H1 (cell line): Measurements from ENCODE around the gene FGF11. TPM values are rescaled to one million over a fixed set of nuclear protein-coding genes. Genes with fewer than 3 reads are reported as not detected.
A peak's percentile ranks its signal among the peaks of the same experiment; 100 is the strongest.

Experiments
- CTCF ChIA-PET: fragments of 300-600 bp; sonication (Branson Sonifier 250); formaldehyde crosslinking; loops from one replicate; lab custom pipeline; 2021; ENCODE audit not compliant: partially characterized antibody; lab: Charles Lee
- POLR2A ChIA-PET: fragments of 300-600 bp; sonication (Branson Sonifier 250); formaldehyde crosslinking; loops from one replicate; lab custom pipeline; 2021; ENCODE audit warnings: inconsistent platforms; ENCODE audit not compliant: partially characterized antibody; lab: Charles Lee
- DNase-seq, 2 experiments: peaks; one replicate each; pipeline versions ENCODE4 v3.0.0 to v3.0.0-alpha.2; 2010 to 2022; ENCODE audit warnings: low spot score in 2 of 2, low read depth in 1 of 2, mixed read lengths in 1 of 2
- FAIRE-seq: peaks from 2 replicates; lab custom pipeline; 2011; peaks lifted over from hg19 to GRCh38; lab: Jason Lieb, UNC
- H2AFZ ChIP-seq: 2 replicates; pipeline ENCODE4 v1.8.1; 2012; ENCODE audit warnings: low read length, inconsistent platforms
- H2AK5ac ChIP-seq: 2 replicates; pipeline ENCODE4 v1.6.1; 2013; ENCODE audit warnings: low read depth, low read length
- H2BK120ac ChIP-seq: replicated peaks from 2 replicates; pipeline ENCODE3; 2013; ENCODE audit warnings: low read depth, low read length, inconsistent platforms
- H2BK12ac ChIP-seq: 2 replicates; pipeline ENCODE4 v1.6.1; 2013; ENCODE audit warnings: low read depth, low read length
- H2BK15ac ChIP-seq: 2 replicates; pipeline ENCODE4 v1.6.1; 2013; ENCODE audit warnings: low read length
- H2BK20ac ChIP-seq: 2 replicates; pipeline ENCODE4 v1.6.1; 2013; ENCODE audit warnings: low read length
- H2BK5ac ChIP-seq: 2 replicates; pipeline ENCODE4 v1.6.1; 2013; ENCODE audit warnings: low read depth, low read length
- H3K14ac ChIP-seq: 2 replicates; pipeline ENCODE4 v1.6.1; 2013; ENCODE audit warnings: inconsistent platforms; ENCODE audit not compliant: insufficient read length
- H3K18ac ChIP-seq: 2 replicates; pipeline ENCODE4 v1.6.1; 2013; ENCODE audit warnings: low read length; ENCODE audit errors: extremely low read depth
- H3K23ac ChIP-seq: 2 replicates; pipeline ENCODE4 v1.6.1; 2013; ENCODE audit warnings: inconsistent platforms; ENCODE audit not compliant: insufficient read length
- H3K23me2 ChIP-seq: 2 replicates; pipeline ENCODE4 v1.6.1; 2013; ENCODE audit warnings: low read depth, low read length
- H3K27ac ChIP-seq: 2 replicates; pipeline ENCODE4 v1.6.1; 2011; ENCODE audit warnings: low read depth, low read length, inconsistent platforms
- H3K27me3 ChIP-seq, 4 experiments: replicated peaks in 1 of 4; 1 replicate in 1 of 4; 2 replicates in 3 of 4; pipeline versions ENCODE4 v1.6.1 to v1.8.1; 2011 to 2013; ENCODE audit warnings: low read length in 3 of 4, mild to moderate bottlenecking in 3 of 4, inconsistent platforms in 2 of 4, mixed read lengths in 2 of 4, moderate library complexity in 1 of 4; ENCODE audit not compliant: control insufficient read depth in 3 of 4, insufficient read depth in 3 of 4; ENCODE audit errors: extremely low read depth in 1 of 4
- H3K36me3 ChIP-seq, 4 experiments: 2 replicates each; pipeline versions ENCODE4 v1.6.1 to v1.8.1; 2011 to 2013; ENCODE audit warnings: mild to moderate bottlenecking in 4 of 4, low read length in 3 of 4, moderate library complexity in 2 of 4, control low read depth in 1 of 4, inconsistent platforms in 1 of 4; ENCODE audit not compliant: insufficient read depth in 4 of 4, control insufficient read depth in 2 of 4
- H3K4ac ChIP-seq: replicated peaks from 2 replicates; pipeline ENCODE3; 2013; ENCODE audit warnings: low read length, low read depth, mixed read lengths, inconsistent platforms; ENCODE audit not compliant: insufficient read length
- H3K4me1 ChIP-seq, 4 experiments: replicated peaks in 1 of 4; 1 replicate in 1 of 4; 2 replicates in 3 of 4; pipeline versions ENCODE4 v1.6.1 to v1.8.1; 2011 to 2013; ENCODE audit warnings: low read length in 3 of 4, inconsistent platforms in 2 of 4, mixed read lengths in 1 of 4; ENCODE audit not compliant: insufficient read depth in 4 of 4, control insufficient read depth in 3 of 4
- H3K4me2 ChIP-seq, 2 experiments: 2 replicates each; pipeline versions ENCODE4 v1.6.1 to v1.8.1; 2011 to 2013; ENCODE audit warnings: low read depth in 2 of 2, low read length in 2 of 2, control low read depth in 1 of 2, inconsistent platforms in 1 of 2, mild to moderate bottlenecking in 1 of 2; ENCODE audit not compliant: insufficient read depth in 1 of 2
- H3K4me3 ChIP-seq, 4 experiments: fragments of 200-600, 300-600 bp in 1 of 4; sonication (generic), shearing (Covaris generic), sonication (Bioruptor Twin) in 1 of 4; 2 replicates each; pipeline versions ENCODE4 v1.5.1 to v1.8.1; 2011 to 2016; ENCODE audit warnings: low read length in 4 of 4, low read depth in 3 of 4, control low read depth in 2 of 4, inconsistent platforms in 2 of 4, mild to moderate bottlenecking in 2 of 4, mixed read lengths in 1 of 4, moderate library complexity in 1 of 4; ENCODE audit not compliant: insufficient read depth in 2 of 4; ENCODE audit errors: extremely low read depth in 1 of 4
- H3K56ac ChIP-seq: replicated peaks from 2 replicates; pipeline ENCODE3; 2013; ENCODE audit warnings: low read depth, mild to moderate bottlenecking, mixed read lengths, low read length, inconsistent platforms; ENCODE audit not compliant: insufficient read length
- H3K79me1 ChIP-seq: 2 replicates; pipeline ENCODE4 v1.6.1; 2013; ENCODE audit warnings: low read depth, low read length, control low read depth
- H3K79me2 ChIP-seq, 2 experiments: 2 replicates each; pipeline versions ENCODE4 v1.6.1 to v1.8.1; 2012 to 2013; ENCODE audit warnings: low read length in 2 of 2, mild to moderate bottlenecking in 2 of 2, inconsistent platforms in 1 of 2; ENCODE audit not compliant: insufficient read depth in 2 of 2, control insufficient read depth in 1 of 2
- H3K9ac ChIP-seq, 4 experiments: replicated peaks in 1 of 4; 1 replicate in 1 of 4; 2 replicates in 3 of 4; pipeline versions ENCODE4 v1.6.1 to v1.8.1; 2011 to 2013; ENCODE audit warnings: low read depth in 3 of 4, low read length in 3 of 4, control low read depth in 2 of 4, mild to moderate bottlenecking in 2 of 4, moderate library complexity in 2 of 4, inconsistent platforms in 1 of 4; ENCODE audit errors: extremely low read depth in 1 of 4
- H3K9me3 ChIP-seq, 2 experiments: 2 replicates each; pipeline versions ENCODE4 v1.6.1 to v1.8.1; 2012 to 2013; ENCODE audit warnings: mild to moderate bottlenecking in 2 of 2, moderate library complexity in 2 of 2, control low read depth in 1 of 2, inconsistent platforms in 1 of 2, low read depth in 1 of 2, low read length in 1 of 2, mixed read lengths in 1 of 2; ENCODE audit not compliant: insufficient read depth in 2 of 2
- H4K20me1 ChIP-seq, 2 experiments: replicated peaks in 1 of 2; 2 replicates each; pipeline versions ENCODE3 to v1.8.1; 2011 to 2013; ENCODE audit warnings: inconsistent platforms in 2 of 2, low read length in 2 of 2, mild to moderate bottlenecking in 1 of 2; ENCODE audit not compliant: insufficient read depth in 2 of 2, control insufficient read depth in 1 of 2
- H4K5ac ChIP-seq: 2 replicates; pipeline ENCODE4 v1.6.1; 2013; ENCODE audit warnings: low read length, low read depth, mixed read lengths, inconsistent platforms; ENCODE audit not compliant: insufficient read length
- H4K8ac ChIP-seq: 2 replicates; pipeline ENCODE4 v1.8.0; 2013; ENCODE audit warnings: mild to moderate bottlenecking, moderate library complexity, low read length, inconsistent platforms; ENCODE audit not compliant: insufficient read depth; ENCODE audit errors: extremely low read depth
- H4K91ac ChIP-seq: replicated peaks from 2 replicates; pipeline ENCODE3; 2013; ENCODE audit warnings: low read length, mixed read lengths, inconsistent platforms; ENCODE audit not compliant: insufficient read length
- GABPA ChIP-seq: IDR thresholded peaks from 2 replicates; pipeline ENCODE4 v1.6.1; 2011; ENCODE audit warnings: mild to moderate bottlenecking, low read length, moderate library complexity, borderline replicate concordance; ENCODE audit not compliant: insufficient read depth
- MAFK ChIP-seq: IDR thresholded peaks from 2 replicates; pipeline ENCODE4 v1.6.1; 2012; ENCODE audit warnings: low read depth, mild to moderate bottlenecking, improper control_type of control experiment, low read length
- RBBP5 ChIP-seq: IDR thresholded peaks from 2 replicates; pipeline ENCODE4 v1.7.1; 2012; ENCODE audit warnings: low read depth, mild to moderate bottlenecking, inconsistent platforms, low read length, moderate library complexity, borderline replicate concordance
- WGBS, 2 experiments: shearing (Covaris generic) in 1 of 2; methylation state at CpG; one replicate each; pipeline versions ENCODE4 v1.1.6 to v1.1.7; 2013 to 2015; ENCODE audit warnings: low lambda C conversion rate in 2 of 2, mixed read lengths in 2 of 2, inconsistent platforms in 1 of 2, low coverage in 1 of 2, missing lambda C conversion rate in 1 of 2; ENCODE audit not compliant: insufficient replicate concordance in 2 of 2, insufficient coverage in 1 of 2, insufficient read length in 1 of 2; ENCODE audit errors: extremely low coverage in 1 of 2, missing lambda C conversion rate in 1 of 2; 5-methylcytosine and 5-hydroxymethylcytosine counted together
- polyA plus RNA-seq, 7 experiments: library from polyadenylated mRNA; depleted of rRNA in 3 of 7; stranded (reverse) in 5 of 7; unstranded in 2 of 7; fragments of >200 nt in 5 of 7; fragments of 200-250 nt in 2 of 7; gene quantifications; 1 replicate in 5 of 7; 2 replicates in 1 of 7; 4 replicates in 1 of 7; pipeline versions ENCODE4 v1.2.1 to v1.2.3, GENCODE V29; 2011 to 2013; ENCODE audit warnings: missing spikeins in 2 of 7, mixed read lengths in 2 of 7
- total RNA-seq: library from RNA; stranded (reverse); fragmentation: NEBNext Ultra II Directional; extraction: Animal tissue kit (Norgen Biotek cat#: 25700); gene quantifications from 2 replicates; pipeline ENCODE4 v1.2.1, GENCODE V29; 2021

FGF11 gene
- total and polyA plus RNA-seq, 2 of the 8 experiments (the other 6 are each of a cell fraction or from before 2014, with no cell fraction given): 11.8 to 26.1 TPM

DNA sequence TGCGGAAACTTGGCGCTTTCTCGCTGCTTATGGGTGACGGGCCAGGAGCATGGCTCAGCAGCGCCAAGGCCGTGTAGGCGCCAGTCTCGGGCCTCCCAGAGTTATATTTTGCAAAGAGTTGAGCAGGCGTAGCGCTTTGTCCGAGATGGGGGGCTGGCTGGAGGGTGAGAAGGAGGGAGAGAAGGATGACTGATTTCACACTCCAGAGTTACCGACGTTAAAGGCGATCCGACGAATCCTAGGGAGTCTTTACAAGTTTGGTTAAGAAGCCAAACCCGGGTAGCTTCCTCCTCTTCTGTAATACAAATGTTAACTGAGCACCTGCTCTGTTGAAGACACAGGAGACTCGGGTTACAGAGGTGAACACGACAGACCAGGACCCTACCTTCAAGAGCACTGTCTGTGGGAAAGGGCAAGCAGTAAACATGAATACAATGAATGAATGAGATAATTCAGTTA lies 45.6 kb downstream of the FGF11 start:
- POLR2A ChIA-PET: interaction anchor here (0.7 to 14.3 kb wide), 49 partner anchors 9 to 1678 kb away, joined by 3 to 339 read pairs (median 5); partner anchors contain the start of genes ACAP1, CHRNB1, FGF11 and MPDU1
- Histone ChIP-seq H2AFZ (no peak overlapping the region), H3K14ac (no peak overlapping the region), H3K79me2 (peaks cover 34 to 51% of the 10 kb centered on the region in 2 experiments), H3K4ac (no peak overlapping the region), H2BK12ac (no peak overlapping the region), H4K8ac (no peak overlapping the region), H2BK120ac (no peak overlapping the region), H3K23me2 (peaks cover 12% of the 10 kb centered on the region; the same call in 1 of the 2 replicates), H2BK20ac (no peak overlapping the region), H3K23ac (no peak overlapping the region), H3K4me3 (peak overlapping the region; percentile 79 to 92 (median 84)), H3K36me3 (0 out of 8 replicates have a peak, but pooled peaks cover 0 to 3% (median 0%) of the 10 kb centered on the region in 4 experiments), H3K27me3 (no peaks in the 10 kb centered on the region), H3K79me1 (peaks cover 5% of the 10 kb centered on the region), H3K27ac (no peak overlapping the region; the same call in 1 of the 2 replicates), H3K4me1 (peaks cover 2 to 15% (median 10%) of the 10 kb centered on the region in 4 experiments)
- FAIRE-seq: no peak
- CTCF ChIA-PET: interaction anchor here (1.0 to 2.9 kb wide), 6 partner anchors 18 to 63 kb away, joined by 3 to 11 read pairs (median 6); no protein-coding TSS in a partner anchor
- WGBS, 2 experiments: 1% methylated on average over 15 of the region's 19 CpGs; no CpG with 5 or more reads in 1 of the 2 experiments
- no peak for TF ChIP-seq GABPA
- TF ChIP-seq MAFK: 0 out of 2 replicates have a peak, but pooled peaks have one; percentile 6
- TF ChIP-seq RBBP5: peak; percentile 63; the same call in 1 of the 2 replicates
- TF ChIP-seq, all 59 proteins: peak for 2
- H2BK15ac ChIP-seq: no peak overlapping the region
- H2AK5ac ChIP-seq: no peak overlapping the region
- H4K20me1 ChIP-seq: peaks cover 11 to 18% of the 10 kb centered on the region in 2 experiments
- H2BK5ac ChIP-seq: peak overlapping the region; percentile 67; the same call in 1 of the 2 replicates
- H3K9me3 ChIP-seq: no peaks in the 10 kb centered on the region
- no peak overlapping the region for H3K56ac ChIP-seq
- peak overlapping the region; percentile 77 to 91 (median 85) for H3K9ac ChIP-seq
- H4K5ac ChIP-seq: no peak overlapping the region
- peak overlapping the region; percentile 77 to 96 for H3K4me2 ChIP-seq
- H3K18ac ChIP-seq: peak overlapping the region; percentile 26
- no peak for DNase-seq
- H4K91ac ChIP-seq: no peak overlapping the region
